HG02571 (cell line): ENCODE results near the gene DNMT1.

ENCODE experiments used
- ATAC-seq: cut with Tn5 transposase; IDR thresholded peaks from one replicate; pipeline ENCODE4 v1.9.1; 2021; ENCODE audit warnings: mild to moderate bottlenecking, moderate library complexity; ENCODE audit not compliant: unreplicated experiment

Gene DNMT1

GRCh38 chr19:10115392-10116084 is 79.2 kb downstream of the DNMT1 start:
- ATAC-seq = no peak

GRCh38 chr19:10114651-10115391 is 79.9 kb downstream of the DNMT1 start:
- no peak for ATAC-seq

GRCh38 chr19:10113964-10114650 is 80.6 kb downstream of the DNMT1 start:
- ATAC-seq = no peak

GRCh38 chr19:10113592-10113963 is 81.2 kb downstream of the DNMT1 start:
- ATAC-seq = no peak

GRCh38 chr19:10112895-10113591 is 81.7 kb downstream of the DNMT1 start:
- no peak for ATAC-seq

- no peak for ATAC-seq
Measured at GRCh38 chr19:10112037-10112761, 82.6 kb downstream of the DNMT1 start.

- no peak for ATAC-seq
Measured at GRCh38 chr19:10111405-10111811, 83.3 kb downstream of the DNMT1 start, which contains the start of gene P2RY11. Gene P2RY11, plus strand, starts transcription at chr19:10111693. Its CDS starts 29 bp downstream, at chr19:10111722.

GRCh38 chr19:10110972-10111317 is 83.8 kb downstream of the DNMT1 start:
- ATAC-seq = no peak

GRCh38 chr19:10110076-10110971 is 84.4 kb downstream of the DNMT1 start:
- no peak for ATAC-seq

GRCh38 chr19:10109528-10109927 is 85.2 kb downstream of the DNMT1 start:
- ATAC-seq = no peak

- no peak for ATAC-seq
Measured at GRCh38 chr19:10107817-10108367, 86.9 kb downstream of the DNMT1 start.

GRCh38 chr19:10107254-10107653 is 87.5 kb downstream of the DNMT1 start:
- no peak for ATAC-seq

GRCh38 chr19:10106100-10106936 is 88.4 kb downstream of the DNMT1 start, which contains the start of gene PPAN:
Gene PPAN, plus strand, starts transcription at chr19:10106362. Its CDS starts 33 bp downstream, at chr19:10106395.
- ATAC-seq = peak; percentile 56

GRCh38 chr19:10105509-10106099 is 89.1 kb downstream of the DNMT1 start:
- peak; percentile 18 for ATAC-seq

- ATAC-seq = no peak
Measured at GRCh38 chr19:10104665-10105508, 89.9 kb downstream of the DNMT1 start.

- no peak for ATAC-seq
Measured at GRCh38 chr19:10104130-10104513, 90.6 kb downstream of the DNMT1 start.

GRCh38 chr19:10102787-10103236 is 91.9 kb downstream of the DNMT1 start:
- ATAC-seq = no peak
